ENCODE results near the gene GOLGA6L26. TPM values are rescaled to one million over a fixed set of nuclear protein-coding genes. Genes with fewer than 3 reads are reported as not detected.
"Not testable (repeated sequence)": the region's sequence is repeated elsewhere in the genome, so short reads cannot be mapped to it uniquely, and the experiment has no call there.

GOLGA6L26 gene
- total RNA-seq (not detected in 2 replicates), polyA plus RNA-seq (not detected in 2 replicates), polyA minus RNA-seq (not detected in 2 replicates), Bru-seq, nascent RNA (not detected), BruChase-seq, experiment 1, labeled RNA remaining after a 6-hour chase (not detected), BruChase-seq, experiment 2, labeled RNA remaining after a 2-hour chase (not detected)
- not detected in 2 replicates for polyA plus RNA-seq (2011; cell fraction: cytosol; rRNA removed)
- not detected in 2 replicates for polyA plus RNA-seq (2011; cell fraction: nucleus; rRNA removed)
- not detected in 2 replicates for polyA plus RNA-seq (2012)
- polyA minus RNA-seq (2011; cell fraction: cytosol; rRNA and poly(A)+ RNA removed), result not detected
- not detected in 2 replicates for polyA minus RNA-seq (2011; cell fraction: nucleus; rRNA and poly(A)+ RNA removed)
- long read RNA-seq, result 0 reads

DNA sequence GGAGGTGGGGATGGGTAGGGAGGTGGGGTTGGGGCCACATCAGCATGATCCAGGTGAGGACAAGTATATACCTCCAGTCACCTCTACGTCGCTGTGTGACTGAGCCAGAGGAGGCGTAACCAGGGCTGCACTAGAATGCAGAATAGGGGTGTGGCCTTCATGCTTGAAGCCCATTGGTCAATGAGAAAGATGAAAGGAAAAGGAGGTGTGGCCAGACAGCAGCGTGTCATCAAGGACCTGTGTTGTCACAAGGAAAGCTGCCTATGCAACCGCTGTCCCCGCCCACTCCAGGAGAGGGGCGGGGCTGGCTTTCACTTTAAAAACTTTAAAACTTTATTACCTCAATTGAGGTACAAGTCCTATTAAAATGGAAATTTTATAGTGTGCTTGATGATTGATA lies at the start of gene GOLGA6L26:
GOLGA6L26 (minus strand) TSS at position 101 of the 400 bp plus-strand sequence; CDS start at position 40, 61 bp downstream.
- FAIRE-seq; CTCF ChIA-PET; DNase-seq (ENCODE audit: low read depth, low spot score): not testable (repeated sequence)

DNA sequence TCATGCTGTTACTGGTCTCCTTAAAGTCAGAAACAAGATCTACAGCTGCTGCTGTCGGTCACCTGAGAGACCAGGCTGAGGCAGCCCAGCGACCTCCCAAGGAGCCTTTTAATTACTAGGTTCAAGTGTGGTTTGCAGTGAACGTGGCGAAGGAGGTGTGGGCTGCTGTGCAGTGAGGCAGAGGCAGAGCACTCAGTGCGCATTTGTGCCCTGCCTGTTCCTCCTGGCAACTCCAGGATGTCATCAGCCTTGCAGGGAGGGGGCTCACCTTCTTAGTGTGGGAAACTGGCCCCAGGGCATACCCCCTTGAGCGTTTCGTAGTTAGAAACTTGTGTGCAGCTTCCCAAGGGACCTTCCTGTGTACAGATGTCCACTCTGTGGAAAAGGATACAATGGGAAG lies 47.2 kb upstream of the GOLGA6L26 start:
- H3K36me3 ChIP-seq (ENCODE audit: control insufficient read depth in 2 of 2, extremely low read depth in 1 of 2, insufficient read depth in 2 of 2, low read length in 2 of 2); dilution Hi-C loops (cut with MboI; ENCODE audit: extremely low pct_ligation_motif_present, low sequenced_read_pairs); BruUV-seq (replicated peaks); H3K4me3 ChIP-seq (replicated peaks in 1 of 3; ENCODE audit: insufficient read depth in 1 of 3, low read depth in 1 of 3, low read length in 3 of 3); CTCF ChIA-PET; intact Hi-C loops (cut with micrococcal nuclease); POLR2A ChIA-PET; H2AFZ ChIP-seq (ENCODE audit: low read depth, low read length); H4K20me1 ChIP-seq (replicated peaks; ENCODE audit: control insufficient read depth, extremely low read depth, insufficient read depth, low read length); H3K4me2 ChIP-seq (ENCODE audit: insufficient read depth, low read length); H3K79me2 ChIP-seq (ENCODE audit: control insufficient read depth, insufficient read depth, low read length); FAIRE-seq; H3K9me3 ChIP-seq (replicated peaks; ENCODE audit: control insufficient read depth, insufficient read depth, low read length); H3K9me1 ChIP-seq (replicated peaks; ENCODE audit: control insufficient read depth, extremely low read depth, insufficient read depth, low read length); H3K9ac ChIP-seq (replicated peaks; ENCODE audit: extremely low read depth, insufficient read depth, low read length); H3K27me3 ChIP-seq (ENCODE audit: control insufficient read depth in 2 of 2, insufficient read depth in 2 of 2, low read length in 2 of 2); H3K27ac ChIP-seq (ENCODE audit: insufficient read depth, low read depth, low read length); DNase-seq (ENCODE audit: low read depth, low spot score); H3K4me1 ChIP-seq (ENCODE audit: control insufficient read depth, extremely low read depth, insufficient read depth, low read length): not testable (repeated sequence)

More for the DNA sequence above, at the start of gene GOLGA6L26:
- H3K4me1 ChIP-seq (ENCODE audit: control insufficient read depth, extremely low read depth, insufficient read depth, low read length); H3K9me3 ChIP-seq (replicated peaks; ENCODE audit: control insufficient read depth, insufficient read depth, low read length); dilution Hi-C loops (cut with MboI; ENCODE audit: extremely low pct_ligation_motif_present, low sequenced_read_pairs); POLR2A ChIA-PET; H4K20me1 ChIP-seq (replicated peaks; ENCODE audit: control insufficient read depth, extremely low read depth, insufficient read depth, low read length); H3K4me2 ChIP-seq (ENCODE audit: insufficient read depth, low read length); H3K9me1 ChIP-seq (replicated peaks; ENCODE audit: control insufficient read depth, extremely low read depth, insufficient read depth, low read length); H3K27me3 ChIP-seq (ENCODE audit: control insufficient read depth in 2 of 2, insufficient read depth in 2 of 2, low read length in 2 of 2); intact Hi-C loops (cut with micrococcal nuclease); H3K4me3 ChIP-seq (replicated peaks in 1 of 3; ENCODE audit: insufficient read depth in 1 of 3, low read depth in 1 of 3, low read length in 3 of 3); H3K79me2 ChIP-seq (ENCODE audit: control insufficient read depth, insufficient read depth, low read length); BruUV-seq (replicated peaks); H3K27ac ChIP-seq (ENCODE audit: insufficient read depth, low read depth, low read length); H2AFZ ChIP-seq (ENCODE audit: low read depth, low read length); H3K9ac ChIP-seq (replicated peaks; ENCODE audit: extremely low read depth, insufficient read depth, low read length); H3K36me3 ChIP-seq (ENCODE audit: control insufficient read depth in 2 of 2, extremely low read depth in 1 of 2, insufficient read depth in 2 of 2, low read length in 2 of 2): not testable (repeated sequence)

DNA sequence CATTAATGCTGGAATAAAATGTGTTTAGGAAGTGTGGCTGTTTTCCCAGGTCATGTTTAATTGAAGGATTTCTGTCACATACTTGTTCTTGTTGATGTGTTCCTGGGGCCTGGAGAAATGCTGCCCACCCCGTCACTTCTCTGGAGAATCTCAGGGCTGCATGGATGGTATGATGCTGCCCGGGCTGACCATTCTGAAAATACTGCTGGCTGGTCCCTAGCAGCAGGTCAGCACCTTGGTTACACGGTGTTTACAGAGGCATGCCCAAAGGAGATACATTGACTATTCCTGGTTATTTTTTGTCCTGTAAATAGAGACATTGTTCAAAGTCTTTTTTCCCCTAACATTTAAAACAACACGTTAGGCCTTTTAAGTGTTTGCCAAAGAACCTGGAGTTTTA lies 46.7 kb upstream of the GOLGA6L26 start:
- H3K9me1 ChIP-seq (replicated peaks; ENCODE audit: control insufficient read depth, extremely low read depth, insufficient read depth, low read length); H3K9me3 ChIP-seq (replicated peaks; ENCODE audit: control insufficient read depth, insufficient read depth, low read length); H3K4me2 ChIP-seq (ENCODE audit: insufficient read depth, low read length); POLR2A ChIA-PET; BruUV-seq (replicated peaks); DNase-seq (ENCODE audit: low read depth, low spot score); H3K79me2 ChIP-seq (ENCODE audit: control insufficient read depth, insufficient read depth, low read length); CTCF ChIA-PET; H3K27me3 ChIP-seq (ENCODE audit: control insufficient read depth in 2 of 2, insufficient read depth in 2 of 2, low read length in 2 of 2); H3K9ac ChIP-seq (replicated peaks; ENCODE audit: extremely low read depth, insufficient read depth, low read length); H3K4me1 ChIP-seq (ENCODE audit: control insufficient read depth, extremely low read depth, insufficient read depth, low read length); H2AFZ ChIP-seq (ENCODE audit: low read depth, low read length); H3K27ac ChIP-seq (ENCODE audit: insufficient read depth, low read depth, low read length); intact Hi-C loops (cut with micrococcal nuclease); H3K36me3 ChIP-seq (ENCODE audit: control insufficient read depth in 2 of 2, extremely low read depth in 1 of 2, insufficient read depth in 2 of 2, low read length in 2 of 2); FAIRE-seq; H3K4me3 ChIP-seq (replicated peaks in 1 of 3; ENCODE audit: insufficient read depth in 1 of 3, low read depth in 1 of 3, low read length in 3 of 3); dilution Hi-C loops (cut with MboI; ENCODE audit: extremely low pct_ligation_motif_present, low sequenced_read_pairs); H4K20me1 ChIP-seq (replicated peaks; ENCODE audit: control insufficient read depth, extremely low read depth, insufficient read depth, low read length): not testable (repeated sequence)

- H3K4me2 ChIP-seq (ENCODE audit: insufficient read depth, low read length); H2AFZ ChIP-seq (ENCODE audit: low read depth, low read length); BruUV-seq (replicated peaks); H3K27ac ChIP-seq (ENCODE audit: insufficient read depth, low read depth, low read length); H3K79me2 ChIP-seq (ENCODE audit: control insufficient read depth, insufficient read depth, low read length); CTCF ChIA-PET; H3K9me1 ChIP-seq (replicated peaks; ENCODE audit: control insufficient read depth, extremely low read depth, insufficient read depth, low read length); H3K9ac ChIP-seq (replicated peaks; ENCODE audit: extremely low read depth, insufficient read depth, low read length); DNase-seq (ENCODE audit: low read depth, low spot score); H3K27me3 ChIP-seq (ENCODE audit: control insufficient read depth in 2 of 2, insufficient read depth in 2 of 2, low read length in 2 of 2); H3K4me1 ChIP-seq (ENCODE audit: control insufficient read depth, extremely low read depth, insufficient read depth, low read length); FAIRE-seq; POLR2A ChIA-PET; H4K20me1 ChIP-seq (replicated peaks; ENCODE audit: control insufficient read depth, extremely low read depth, insufficient read depth, low read length); H3K36me3 ChIP-seq (ENCODE audit: control insufficient read depth in 2 of 2, extremely low read depth in 1 of 2, insufficient read depth in 2 of 2, low read length in 2 of 2); dilution Hi-C loops (cut with MboI; ENCODE audit: extremely low pct_ligation_motif_present, low sequenced_read_pairs); H3K9me3 ChIP-seq (replicated peaks; ENCODE audit: control insufficient read depth, insufficient read depth, low read length); intact Hi-C loops (cut with micrococcal nuclease); H3K4me3 ChIP-seq (replicated peaks in 1 of 3; ENCODE audit: insufficient read depth in 1 of 3, low read depth in 1 of 3, low read length in 3 of 3): not testable (repeated sequence)
Measured at GRCh38 chr15:23378946-23379345, 45.0 kb upstream of the GOLGA6L26 start.
